ENCODE data around the gene BICDL1. TPM values are rescaled to one million over a fixed set of nuclear protein-coding genes. Genes with fewer than 3 reads are reported as not detected.

BICDL1 gene
- total RNA-seq, 1 experiment from 2014 or later, result 2.4 TPM

DNA sequence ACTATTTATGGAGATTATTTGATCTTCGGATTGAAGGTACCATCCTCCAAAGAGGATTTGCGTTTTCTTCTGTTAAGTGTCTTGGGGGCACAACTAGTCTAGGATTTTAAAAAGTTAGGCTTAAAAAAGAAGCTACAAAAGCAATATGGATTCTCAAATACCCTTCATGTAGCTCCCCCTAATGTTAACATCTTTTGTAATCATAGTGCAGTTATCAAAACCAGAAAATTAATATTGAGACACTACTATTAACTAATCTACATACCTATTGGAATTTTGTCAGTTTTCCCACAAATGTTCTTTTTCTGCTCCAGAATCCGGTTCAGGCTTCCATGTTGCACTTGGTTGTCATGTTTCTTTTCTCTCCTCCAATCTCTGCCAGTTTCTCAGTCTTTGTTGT is 62.5 kb downstream of the BICDL1 start:
- intact Hi-C loops (cut with micrococcal nuclease; ENCODE audit: unreplicated experiment), result no loop called here
- no peaks in the 10 kb centered on the region for H3K27me3 ChIP-seq (replicated peaks; ENCODE audit: insufficient read depth, low read depth, low read length, poor library complexity)
- no peaks in the 10 kb centered on the region for H3K9me3 ChIP-seq (ENCODE audit: low read depth, low read length, poor library complexity, severe bottlenecking)
- no peaks in the 10 kb centered on the region for H3K36me3 ChIP-seq (ENCODE audit: insufficient read depth, low read length, poor library complexity, severe bottlenecking)
- H3K4me1 ChIP-seq (ENCODE audit: insufficient read depth, low read length, poor library complexity, severe bottlenecking), result no peaks in the 10 kb centered on the region
- CTCF ChIA-PET, result no interaction called here
- TF ChIP-seq EZH2 (IDR thresholded peaks at IDR 0.05; ENCODE audit: borderline replicate concordance, low read depth, low read length, poor library complexity, severe bottlenecking), result no peak
- DNase-seq (ENCODE audit: low spot score), result no peak
- no TSS peak for BruUV-seq (replicated peaks)
- no peak overlapping the region for H3K27ac ChIP-seq (ENCODE audit: low read depth, low read length, poor library complexity, severe bottlenecking)
- POLR2A ChIA-PET (ENCODE audit: low non-redundant PET), result no interaction called here
- no peak overlapping the region for H3K4me3 ChIP-seq (ENCODE audit: low read depth, low read length, poor library complexity, severe bottlenecking)

DNA sequence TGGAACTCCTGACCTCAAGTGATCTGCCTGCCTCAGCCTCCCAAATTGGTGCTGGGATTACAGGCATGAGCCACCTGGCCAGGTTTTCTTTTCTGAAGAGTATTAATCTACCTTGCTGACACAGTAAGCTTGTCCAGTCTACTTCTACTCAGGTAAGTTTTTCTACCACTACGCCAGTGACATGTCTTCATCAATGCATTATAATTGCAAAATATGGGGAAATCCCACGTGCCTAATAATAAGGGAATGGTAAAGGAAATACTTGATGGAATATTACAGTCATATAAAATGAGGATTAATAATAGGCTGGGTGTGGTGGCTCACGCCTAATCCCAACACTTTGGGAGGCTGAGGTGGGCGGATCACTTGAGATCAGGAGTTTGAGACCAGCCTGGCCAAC is 65.3 kb downstream of the BICDL1 start:
- POLR2A ChIA-PET (ENCODE audit: low non-redundant PET), result no interaction called here
- Histone ChIP-seq H3K27me3 (replicated peaks; ENCODE audit: insufficient read depth, low read depth, low read length, poor library complexity) (no peaks in the 10 kb centered on the region), H3K27ac (ENCODE audit: low read depth, low read length, poor library complexity, severe bottlenecking) (no peak overlapping the region), H3K4me3 (ENCODE audit: low read depth, low read length, poor library complexity, severe bottlenecking) (no peak overlapping the region), H3K36me3 (ENCODE audit: insufficient read depth, low read length, poor library complexity, severe bottlenecking) (no peaks in the 10 kb centered on the region), H3K4me1 (ENCODE audit: insufficient read depth, low read length, poor library complexity, severe bottlenecking) (no peaks in the 10 kb centered on the region), H3K9me3 (ENCODE audit: low read depth, low read length, poor library complexity, severe bottlenecking) (no peaks in the 10 kb centered on the region)
- no peak for DNase-seq (ENCODE audit: low spot score)
- TF ChIP-seq, protein P1, sequence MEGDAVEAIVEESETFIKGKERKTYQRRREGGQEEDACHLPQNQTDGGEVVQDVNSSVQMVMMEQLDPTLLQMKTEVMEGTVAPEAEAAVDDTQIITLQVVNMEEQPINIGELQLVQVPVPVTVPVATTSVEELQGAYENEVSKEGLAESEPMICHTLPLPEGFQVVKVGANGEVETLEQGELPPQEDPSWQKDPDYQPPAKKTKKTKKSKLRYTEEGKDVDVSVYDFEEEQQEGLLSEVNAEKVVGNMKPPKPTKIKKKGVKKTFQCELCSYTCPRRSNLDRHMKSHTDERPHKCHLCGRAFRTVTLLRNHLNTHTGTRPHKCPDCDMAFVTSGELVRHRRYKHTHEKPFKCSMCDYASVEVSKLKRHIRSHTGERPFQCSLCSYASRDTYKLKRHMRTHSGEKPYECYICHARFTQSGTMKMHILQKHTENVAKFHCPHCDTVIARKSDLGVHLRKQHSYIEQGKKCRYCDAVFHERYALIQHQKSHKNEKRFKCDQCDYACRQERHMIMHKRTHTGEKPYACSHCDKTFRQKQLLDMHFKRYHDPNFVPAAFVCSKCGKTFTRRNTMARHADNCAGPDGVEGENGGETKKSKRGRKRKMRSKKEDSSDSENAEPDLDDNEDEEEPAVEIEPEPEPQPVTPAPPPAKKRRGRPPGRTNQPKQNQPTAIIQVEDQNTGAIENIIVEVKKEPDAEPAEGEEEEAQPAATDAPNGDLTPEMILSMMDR (conservative IDR thresholded peaks at IDR 0.05; ENCODE audit: low read depth, low read length), result no peak
- no peak for TF ChIP-seq EZH2 (IDR thresholded peaks at IDR 0.05; ENCODE audit: borderline replicate concordance, low read depth, low read length, poor library complexity, severe bottlenecking)
- CTCF ChIA-PET, result no interaction called here
- no TSS peak for BruUV-seq (replicated peaks)
- intact Hi-C loops (cut with micrococcal nuclease; ENCODE audit: unreplicated experiment), result no loop called here

DNA sequence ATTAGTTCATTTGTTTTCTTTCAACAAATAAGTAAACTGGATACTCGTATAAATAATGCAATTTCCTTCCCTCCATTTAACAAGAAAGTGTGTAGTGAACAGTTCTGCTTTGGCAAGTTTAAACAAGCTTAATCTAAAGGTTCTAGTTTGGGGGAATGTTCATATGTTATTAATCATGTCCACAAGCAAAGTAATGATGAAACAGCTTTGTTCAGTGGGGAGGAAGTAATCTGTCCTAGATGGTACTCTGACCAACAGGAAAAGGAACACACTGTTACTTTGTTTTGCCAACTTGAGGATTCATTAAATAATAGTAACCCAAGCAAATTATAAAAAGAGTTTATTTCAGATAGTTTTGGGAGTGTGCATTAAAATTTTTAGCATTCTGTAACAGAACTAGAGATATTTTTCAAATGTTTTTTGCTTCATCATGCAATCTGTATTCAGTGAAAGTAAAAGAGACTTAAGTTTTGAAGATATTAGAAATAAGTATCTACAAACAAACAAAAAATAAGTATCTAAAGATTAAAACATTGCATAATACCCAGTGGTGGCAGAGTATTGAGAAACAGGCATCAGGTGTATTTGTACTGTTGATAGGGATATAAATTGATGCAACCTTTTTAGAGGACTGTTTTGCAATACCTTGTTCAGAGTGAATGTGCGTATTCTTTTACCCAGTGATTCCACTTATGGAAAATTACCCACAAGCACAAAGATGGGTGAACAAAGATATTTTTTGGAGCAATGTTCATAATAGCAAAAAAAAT is 66.4 kb downstream of the BICDL1 start:
- intact Hi-C loops (cut with micrococcal nuclease; ENCODE audit: unreplicated experiment), result no loop called here
- no TSS peak for BruUV-seq (replicated peaks)
- TF ChIP-seq, protein P1 (conservative IDR thresholded peaks at IDR 0.05; ENCODE audit: low read depth, low read length), result no peak
- no peak for TF ChIP-seq EZH2 (IDR thresholded peaks at IDR 0.05; ENCODE audit: borderline replicate concordance, low read depth, low read length, poor library complexity, severe bottlenecking)
- peak; percentile 9 for DNase-seq (ENCODE audit: low spot score)
- no peaks in the 10 kb centered on the region for H3K36me3 ChIP-seq (ENCODE audit: insufficient read depth, low read length, poor library complexity, severe bottlenecking)
- H3K4me1 ChIP-seq (ENCODE audit: insufficient read depth, low read length, poor library complexity, severe bottlenecking), result no peaks in the 10 kb centered on the region
- no peak overlapping the region for H3K27ac ChIP-seq (ENCODE audit: low read depth, low read length, poor library complexity, severe bottlenecking)
- ChIA-PET POLR2A (ENCODE audit: low non-redundant PET) (no interaction called here), CTCF (no interaction called here)
- H3K27me3 ChIP-seq (replicated peaks; ENCODE audit: insufficient read depth, low read depth, low read length, poor library complexity), result no peaks in the 10 kb centered on the region
- H3K4me3 ChIP-seq (ENCODE audit: low read depth, low read length, poor library complexity, severe bottlenecking), result no peak overlapping the region
- no peaks in the 10 kb centered on the region for H3K9me3 ChIP-seq (ENCODE audit: low read depth, low read length, poor library complexity, severe bottlenecking)

DNA sequence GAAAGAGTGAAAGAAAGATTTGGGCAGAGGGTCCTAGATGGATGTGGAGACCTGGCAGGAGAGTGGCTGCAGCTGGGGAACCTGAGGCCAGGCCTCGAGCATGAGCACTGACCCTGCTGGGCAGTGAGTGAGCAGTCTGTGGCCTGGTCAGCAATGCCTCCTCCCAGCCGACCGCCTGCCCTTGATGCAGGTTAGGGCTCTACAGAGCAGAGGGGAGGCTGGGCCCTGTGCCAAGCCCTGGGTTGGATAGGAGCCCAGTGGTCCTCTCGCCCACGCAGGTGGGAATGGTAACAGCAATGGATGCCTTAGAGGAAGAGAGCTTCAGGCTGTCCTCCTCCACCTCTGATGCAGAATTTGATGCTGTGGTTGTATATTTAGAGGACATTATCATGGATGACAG is 67.7 kb downstream of the BICDL1 start:
- Histone ChIP-seq H3K4me3 (ENCODE audit: low read depth, low read length, poor library complexity, severe bottlenecking) (no peak overlapping the region), H3K9me3 (ENCODE audit: low read depth, low read length, poor library complexity, severe bottlenecking) (no peaks in the 10 kb centered on the region), H3K27me3 (replicated peaks; ENCODE audit: insufficient read depth, low read depth, low read length, poor library complexity) (peaks cover 5% of the 10 kb centered on the region), H3K4me1 (ENCODE audit: insufficient read depth, low read length, poor library complexity, severe bottlenecking) (no peaks in the 10 kb centered on the region), H3K36me3 (ENCODE audit: insufficient read depth, low read length, poor library complexity, severe bottlenecking) (no peaks in the 10 kb centered on the region), H3K27ac (ENCODE audit: low read depth, low read length, poor library complexity, severe bottlenecking) (no peak overlapping the region)
- TF ChIP-seq, protein P1 (conservative IDR thresholded peaks at IDR 0.05; ENCODE audit: low read depth, low read length), result no peak
- TF ChIP-seq EZH2 (IDR thresholded peaks at IDR 0.05; ENCODE audit: borderline replicate concordance, low read depth, low read length, poor library complexity, severe bottlenecking), result no peak
- no peak for DNase-seq (ENCODE audit: low spot score)
- ChIA-PET POLR2A (ENCODE audit: low non-redundant PET) (no interaction called here), CTCF (no interaction called here)
- intact Hi-C loops (cut with micrococcal nuclease; ENCODE audit: unreplicated experiment), result no loop called here
- BruUV-seq (replicated peaks), result no TSS peak

Measured in A673 (cell line).